ENCODE data around the gene MDP1.
"Not testable (repeated sequence)": the region's sequence is repeated elsewhere in the genome, so short reads cannot be mapped to it uniquely, and the experiment has no call there.

Gene MDP1

DNA sequence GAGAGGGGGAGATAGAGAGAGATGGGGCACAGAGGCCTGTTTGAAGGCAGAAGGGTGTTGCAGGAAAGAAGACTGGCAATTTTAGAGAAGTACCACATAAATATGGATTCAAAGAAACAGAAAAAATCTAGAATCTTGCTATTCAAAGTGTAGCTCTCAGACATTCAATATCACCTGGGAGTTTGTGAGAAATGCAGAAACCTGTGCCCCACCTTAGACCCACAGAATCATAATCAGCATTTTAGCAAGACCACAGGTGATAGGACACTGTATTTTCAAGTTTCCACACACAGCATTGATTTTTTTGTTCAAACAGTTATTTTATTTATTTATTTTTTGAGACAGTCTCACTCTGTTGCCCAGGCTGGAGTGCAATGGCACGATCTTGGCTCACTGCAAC is 13.0 kb upstream of the MDP1 start:
- DNase-seq: no peak

- DNase-seq: no peak
Measured at GRCh38 chr14:24226473-24226872, 10.6 kb upstream of the MDP1 start.

GRCh38 chr14:24224618-24225071 is 8.8 kb upstream of the MDP1 start:
- DNase-seq: no peak

DNA sequence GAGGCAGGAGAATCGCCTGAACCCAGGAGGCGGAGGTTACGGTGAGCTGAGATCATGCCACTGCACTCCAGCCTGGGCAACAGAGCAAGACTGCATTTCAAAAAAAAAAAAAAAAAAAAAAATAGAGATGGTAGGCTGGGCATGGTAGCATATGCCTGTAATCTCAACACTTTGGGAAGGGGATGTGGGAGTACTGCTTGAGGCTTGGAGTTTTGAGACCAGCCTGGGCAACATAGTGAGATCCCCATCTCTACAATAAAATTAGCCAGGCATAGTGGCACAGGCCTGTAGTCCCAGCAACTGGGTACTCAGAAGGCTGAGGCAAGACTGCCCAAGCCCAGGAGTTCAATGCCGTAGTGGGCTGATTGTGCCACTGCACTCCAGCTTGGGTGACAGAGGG is 7.1 kb upstream of the MDP1 start:
- not testable (repeated sequence) for DNase-seq

DNA sequence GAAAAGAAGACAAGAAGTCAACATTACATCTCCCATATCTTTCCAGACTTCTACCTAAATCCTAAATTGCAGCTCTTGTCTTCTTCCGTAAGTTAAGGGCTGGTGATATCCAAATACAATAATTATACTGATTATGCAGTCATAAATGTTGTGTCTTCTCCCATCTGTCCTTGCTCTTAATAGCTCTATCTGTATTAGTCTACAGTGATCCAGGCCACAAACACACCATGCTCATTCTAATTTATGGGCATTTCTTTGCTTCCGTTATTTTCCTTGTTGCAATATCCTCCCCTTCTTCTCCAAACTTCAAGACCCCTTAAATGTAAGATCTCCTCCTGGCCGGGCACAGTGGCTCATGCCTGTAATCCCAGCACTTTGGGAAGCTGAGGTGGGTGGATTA is 3.7 kb upstream of the MDP1 start:
- no peak for DNase-seq

DNA sequence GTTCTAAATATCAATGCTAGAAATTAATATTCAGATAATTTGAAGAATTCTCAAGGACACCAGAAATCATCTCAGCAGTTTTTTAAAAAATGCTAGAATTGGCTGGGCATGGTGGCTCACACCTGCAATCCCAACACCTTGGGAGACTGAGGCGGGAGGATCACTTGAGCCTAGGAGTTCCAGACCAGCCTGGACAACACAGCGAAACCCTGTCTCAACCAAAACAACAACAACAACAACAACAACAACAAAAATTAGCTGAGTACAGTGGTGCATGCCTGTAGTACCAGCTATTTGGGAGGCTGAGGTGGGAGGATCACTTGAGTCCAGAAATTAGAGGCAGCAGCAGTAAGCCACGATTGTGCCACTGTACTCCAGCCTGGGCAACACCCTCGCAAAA is 3.2 kb upstream of the MDP1 start:
- no peak for DNase-seq

DNA sequence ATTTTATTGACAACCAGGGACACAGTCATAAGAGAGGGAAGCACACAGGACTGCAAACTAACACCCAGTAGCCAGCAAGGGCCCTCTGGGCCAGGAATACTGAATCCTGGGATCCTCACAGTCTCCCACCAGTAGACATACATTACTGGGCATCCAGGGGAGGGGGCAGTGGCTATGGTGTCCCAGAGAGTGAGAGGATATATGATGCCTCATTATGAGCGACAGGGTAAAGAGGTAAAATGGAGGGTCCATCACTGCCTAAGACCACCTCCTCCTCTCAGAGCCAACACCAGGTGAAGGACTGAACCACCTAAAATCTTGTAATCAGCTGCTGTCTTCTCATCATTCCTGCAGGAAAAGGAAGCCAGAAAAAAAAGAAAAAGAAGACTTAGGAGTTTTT is 1.0 kb upstream of the MDP1 start:
- DNase-seq: not testable (repeated sequence)

- DNase-seq: no peak
Measured at GRCh38 chr14:24216345-24216699, 456 bp upstream of the MDP1 start.

DNA sequence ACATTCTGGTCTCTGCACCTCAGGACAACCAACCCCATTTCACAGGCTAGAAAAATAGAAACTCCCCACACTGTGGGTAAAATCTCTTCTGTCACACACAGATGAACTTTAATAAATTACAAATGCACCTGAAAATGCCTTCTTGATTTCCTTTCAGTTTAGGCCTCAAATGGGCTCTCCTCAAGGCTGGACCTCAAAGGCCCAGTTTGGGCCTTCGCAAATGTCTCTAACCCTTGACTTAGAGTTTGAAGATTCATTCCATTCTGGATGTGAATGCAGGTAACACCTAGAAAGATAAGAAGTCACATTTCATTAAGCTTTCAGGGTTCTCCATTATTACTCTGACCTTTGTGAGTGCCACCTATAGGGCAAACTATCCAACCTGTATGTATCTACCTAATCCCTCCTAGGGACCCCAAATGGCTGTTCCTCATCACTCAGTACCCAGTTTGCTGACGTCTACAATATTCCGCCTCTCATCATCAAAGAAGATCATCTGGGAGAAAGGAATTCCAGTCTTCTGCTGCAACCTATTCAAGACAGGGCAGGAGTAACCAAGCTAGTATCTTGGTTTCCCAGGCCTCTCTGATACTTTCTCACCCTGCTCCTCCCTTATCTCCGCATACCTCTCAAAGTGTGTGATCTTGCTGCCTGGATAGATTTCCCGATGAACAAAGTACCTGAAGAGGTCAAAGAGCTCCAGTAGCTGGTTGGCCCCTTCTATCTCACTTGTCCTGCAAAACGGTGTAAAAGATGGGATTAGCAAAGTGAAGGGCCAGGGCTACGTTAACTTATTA is 1.8 kb downstream of the MDP1 start:
- DNase-seq: no peak

DNA sequence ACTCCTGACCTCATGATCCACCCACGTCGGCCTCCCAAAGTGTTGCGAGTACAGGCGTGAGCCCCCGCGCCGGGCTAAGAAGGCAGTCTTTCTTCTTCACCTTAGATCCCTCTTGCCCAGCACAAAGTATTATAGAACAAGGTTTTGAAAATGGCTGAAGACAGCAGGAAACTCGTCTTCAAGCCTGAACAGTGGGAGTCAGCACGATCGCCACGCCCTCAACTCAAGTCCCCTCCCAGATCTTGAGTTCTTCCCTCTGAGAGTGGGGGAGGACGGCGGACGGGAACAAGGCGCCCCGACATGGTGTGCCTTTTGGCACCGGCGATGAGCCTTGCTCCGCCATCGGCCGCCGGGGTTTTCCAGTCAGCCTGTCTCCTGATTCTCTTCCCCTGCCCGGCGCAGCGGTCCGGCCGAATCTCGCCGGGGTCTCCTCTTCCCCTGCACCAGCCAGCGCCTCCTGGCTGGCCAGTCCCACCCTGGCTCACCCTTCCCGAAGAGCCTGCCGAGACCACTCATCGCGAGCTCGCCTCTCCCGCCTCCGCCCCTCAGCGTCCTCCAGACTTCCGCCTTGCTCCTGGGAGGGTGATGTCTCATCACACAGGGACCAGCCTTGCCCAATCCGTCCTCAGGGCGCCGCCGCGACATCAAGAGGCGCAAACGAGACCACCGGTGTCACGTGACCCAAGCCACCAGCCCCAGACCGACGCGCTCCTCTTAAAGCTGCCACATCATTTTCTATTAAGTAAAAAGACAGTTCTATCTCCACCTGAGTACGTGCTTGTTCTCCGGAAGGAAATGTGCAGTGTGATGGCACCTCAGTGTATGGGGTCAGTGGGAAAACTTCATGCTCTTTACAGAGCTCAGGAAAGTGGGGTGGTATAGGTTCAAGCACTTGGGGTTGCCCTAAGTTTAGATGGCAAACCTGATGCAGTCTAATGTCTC is 2.7 kb downstream of the MDP1 start, which contains the start of gene CHMP4A:
Gene CHMP4A (minus strand): TSS at position 565 of the 942 bp plus-strand sequence. CDS start 49 bp downstream, at position 516.
- peak; percentile 86 for DNase-seq

GRCh38 chr14:24211311-24211710 is 4.6 kb downstream of the MDP1 start:
- no peak for DNase-seq

DNA sequence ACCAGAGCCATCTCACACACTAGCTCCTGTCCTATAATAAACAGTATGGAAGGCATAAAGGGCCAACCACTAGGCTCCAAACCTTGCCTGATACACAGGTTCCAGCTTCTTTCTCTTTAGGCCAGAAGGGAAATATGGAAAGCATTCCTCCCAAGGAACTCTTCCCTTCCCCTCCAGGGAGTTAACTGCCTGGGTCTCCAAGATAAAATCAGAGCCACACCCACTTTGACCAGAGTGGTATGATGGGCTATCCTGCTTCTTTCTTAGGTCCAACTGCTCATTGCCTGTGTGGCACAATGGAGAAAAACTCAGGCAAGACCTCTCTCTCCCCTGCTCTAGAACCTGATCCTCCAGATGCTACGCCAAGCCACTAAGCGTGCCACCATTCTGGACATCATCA is 8.2 kb downstream of the MDP1 start:
- no peak for DNase-seq

DNA sequence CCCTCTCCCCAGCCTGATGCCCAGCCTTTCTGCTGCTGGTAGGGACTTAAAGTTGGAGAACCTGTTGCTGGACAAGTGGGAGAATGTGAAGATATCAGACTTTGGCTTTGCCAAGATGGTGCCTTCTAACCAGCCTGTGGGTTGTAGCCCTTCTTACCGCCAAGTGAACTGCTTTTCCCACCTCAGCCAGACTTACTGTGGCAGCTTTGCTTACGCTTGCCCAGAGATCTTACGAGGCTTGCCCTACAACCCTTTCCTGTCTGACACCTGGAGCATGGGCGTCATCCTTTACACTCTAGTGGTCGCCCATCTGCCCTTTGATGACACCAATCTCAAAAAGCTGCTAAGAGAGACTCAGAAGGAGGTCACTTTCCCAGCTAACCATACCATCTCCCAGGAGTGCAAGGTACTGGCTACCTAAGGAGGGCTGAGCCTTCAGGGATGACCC is 8.7 kb downstream of the MDP1 start:
- no peak for DNase-seq

DNA sequence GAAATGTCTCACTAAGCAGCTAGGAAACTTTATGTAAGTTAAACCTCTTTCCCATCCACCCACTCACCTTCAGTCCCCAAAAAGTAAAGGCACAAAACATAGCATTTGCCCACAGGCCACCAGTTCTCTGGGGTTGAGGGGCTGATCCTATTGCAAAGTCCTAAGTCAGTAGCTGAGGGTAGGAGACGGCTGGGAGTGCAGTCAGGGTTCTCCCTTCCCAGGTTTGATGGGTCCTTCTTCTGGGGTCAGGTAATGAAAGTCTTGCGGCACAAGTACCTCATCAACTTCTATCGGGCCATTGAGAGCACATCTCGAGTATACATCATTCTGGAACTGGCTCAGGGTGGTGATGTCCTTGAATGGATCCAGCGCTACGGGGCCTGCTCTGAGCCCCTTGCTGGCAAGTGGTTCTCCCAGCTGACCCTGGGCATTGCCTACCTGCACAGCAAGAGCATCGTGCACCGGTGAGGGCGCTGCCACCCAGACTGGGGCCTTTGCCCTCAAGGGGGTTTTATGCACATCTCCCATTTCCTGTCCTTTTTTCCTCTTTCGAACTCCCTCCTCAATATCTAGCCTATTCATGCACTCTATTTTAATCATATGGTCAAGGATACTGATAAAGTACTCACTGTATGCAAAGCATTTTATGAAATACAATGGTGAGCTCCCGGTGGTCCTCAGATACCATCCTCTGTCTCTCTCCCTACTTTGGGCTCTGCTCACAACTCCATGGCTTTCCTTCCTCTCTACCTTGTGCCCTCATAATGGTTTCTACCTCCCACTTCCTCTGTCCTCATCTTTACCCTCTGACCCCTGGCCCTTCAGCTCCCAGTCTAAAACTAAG is 9.4 kb downstream of the MDP1 start:
- no peak for DNase-seq

GRCh38 chr14:24204163-24205146 is 11.4 kb downstream of the MDP1 start:
- DNase-seq: no peak

DNA sequence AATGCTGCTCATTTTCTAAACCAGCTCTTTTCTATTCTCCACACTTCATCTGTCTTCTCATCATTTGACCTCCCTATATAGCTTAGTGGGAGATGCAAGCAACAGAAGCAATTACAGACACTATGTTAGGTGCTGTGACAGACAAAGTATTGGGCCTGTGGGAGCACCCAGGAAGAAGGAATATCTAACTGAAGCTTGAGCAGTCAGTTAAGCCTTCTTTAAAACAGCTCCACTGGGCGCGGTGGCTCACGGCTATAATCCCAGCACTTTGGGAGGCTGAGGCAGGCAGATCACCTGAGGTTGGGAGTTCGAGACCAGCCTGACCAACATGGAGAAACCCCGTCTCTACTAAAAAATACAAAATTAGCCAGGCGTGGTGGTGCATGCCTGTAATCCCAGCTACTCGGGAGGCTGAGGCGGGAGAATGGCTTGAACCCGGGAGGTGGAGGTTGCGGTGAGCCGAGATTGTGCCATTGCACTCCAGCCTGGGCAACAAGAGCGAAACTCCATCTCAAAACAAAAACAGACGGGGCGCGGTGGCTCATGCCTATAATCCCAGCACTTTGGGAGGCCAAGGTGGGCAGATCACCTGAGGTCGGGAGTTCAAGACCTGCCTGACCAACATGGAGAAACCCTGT is 12.5 kb downstream of the MDP1 start:
- not testable (repeated sequence) for DNase-seq

- DNase-seq: not testable (repeated sequence)
Measured at GRCh38 chr14:24202538-24202937, 13.3 kb downstream of the MDP1 start.

GRCh38 chr14:24198814-24199524 is 16.9 kb downstream of the MDP1 start:
- no peak for DNase-seq

- DNase-seq: no peak
Measured at GRCh38 chr14:24197056-24197450, 18.8 kb downstream of the MDP1 start.
